Activated CD8-positive, alpha-beta memory T cell treated with anti-CD3 and anti-CD28 coated beads, Interleukin-2, amount 50 U/mL, for 48 hours (primary cell): Measurements from ENCODE around the gene TTLL5.
"Not testable (repeated sequence)": the region's sequence is repeated elsewhere in the genome, so short reads cannot be mapped to it uniquely, and the experiment has no call there.

Experiments
- DNase-seq: peaks from one replicate; pipeline ENCODE4 v3.0.0-alpha.2; 2020

The TTLL5 gene

GRCh38 chr14:75650253-75651058, 10.6 kb upstream of the TTLL5 start:
- no peak for DNase-seq

GRCh38 chr14:75653563-75653962, 7.5 kb upstream of the TTLL5 start:
- DNase-seq, result no peak

GRCh38 chr14:75654127-75654732, 6.8 kb upstream of the TTLL5 start:
- DNase-seq, result peak; percentile 93

- no peak for DNase-seq
These were observed 5.8 kb upstream of the TTLL5 start for GRCh38 chr14:75655235-75655634.

GRCh38 chr14:75657331-75657730, 3.7 kb upstream of the TTLL5 start:
- DNase-seq, result no peak

- no peak for DNase-seq
These were observed 2.1 kb upstream of the TTLL5 start for GRCh38 chr14:75658957-75659356.

- DNase-seq, result no peak
These were observed 812 bp upstream of the TTLL5 start for GRCh38 chr14:75660238-75660629.

GRCh38 chr14:75661499-75661814, 411 bp downstream of the TTLL5 start:
- no peak for DNase-seq

- no peak for DNase-seq
These were observed 1.9 kb downstream of the TTLL5 start for GRCh38 chr14:75662966-75663365.

GRCh38 chr14:75667099-75667765, 6.2 kb downstream of the TTLL5 start:
- DNase-seq, result no peak

GRCh38 chr14:75672605-75673192, 11.7 kb downstream of the TTLL5 start:
- DNase-seq, result no peak

GRCh38 chr14:75673345-75674035, 12.4 kb downstream of the TTLL5 start:
- no peak for DNase-seq

GRCh38 chr14:75675265-75675960, 14.4 kb downstream of the TTLL5 start:
- DNase-seq, result no peak

- no peak for DNase-seq
These were observed 24.9 kb downstream of the TTLL5 start for GRCh38 chr14:75685910-75686309.

- DNase-seq, result no peak
These were observed 28.0 kb downstream of the TTLL5 start for GRCh38 chr14:75689012-75689411.

- no peak for DNase-seq
These were observed 29.0 kb downstream of the TTLL5 start for GRCh38 chr14:75690010-75690409.

- not testable (repeated sequence) for DNase-seq
These were observed 34.0 kb downstream of the TTLL5 start for GRCh38 chr14:75695025-75695424.

- no peak for DNase-seq
These were observed 36.3 kb downstream of the TTLL5 start for GRCh38 chr14:75697386-75697785.

GRCh38 chr14:75697918-75698317, 36.9 kb downstream of the TTLL5 start:
- no peak for DNase-seq

GRCh38 chr14:75699331-75699730, 38.3 kb downstream of the TTLL5 start:
- no peak for DNase-seq

- no peak for DNase-seq
These were observed 39.2 kb downstream of the TTLL5 start for GRCh38 chr14:75700295-75700694.

- DNase-seq, result no peak
These were observed 41.1 kb downstream of the TTLL5 start for GRCh38 chr14:75702122-75702521.
